ENCODE measurements around the gene PIEZO1.

DNA sequence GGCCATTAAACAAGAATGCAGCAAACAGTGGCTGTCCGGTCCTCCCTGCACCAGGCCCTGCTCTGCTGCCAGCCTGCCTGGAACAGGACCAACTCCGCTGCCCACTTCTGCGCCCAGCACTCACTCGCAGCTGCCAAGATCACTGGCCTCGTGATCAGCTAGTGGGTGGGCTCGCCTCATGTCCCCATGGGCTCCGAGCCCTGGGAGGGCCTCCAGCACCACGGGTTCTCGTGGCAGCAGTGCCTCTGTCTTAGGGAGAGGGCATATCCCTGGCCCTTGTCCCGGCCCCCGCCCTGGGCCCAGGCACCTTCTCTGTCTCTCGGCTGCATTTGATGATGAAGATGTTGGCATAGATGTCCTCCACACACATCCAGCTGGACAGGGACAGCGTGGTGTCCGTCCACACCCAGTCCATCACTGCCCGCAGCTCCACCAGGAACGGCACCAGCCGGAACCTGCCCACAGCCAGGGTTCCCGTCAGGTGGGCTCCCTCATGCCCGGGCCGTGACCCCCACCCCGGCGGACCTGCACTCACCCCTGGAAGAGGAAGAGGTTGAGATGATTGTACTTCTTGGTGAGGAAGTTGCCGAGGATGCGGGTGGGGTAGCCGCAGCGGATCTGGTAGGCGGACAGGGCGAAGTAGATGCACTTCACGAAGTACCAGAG lies 65.6 kb downstream of the PIEZO1 start:
- TF ChIP-seq, protein P1, sequence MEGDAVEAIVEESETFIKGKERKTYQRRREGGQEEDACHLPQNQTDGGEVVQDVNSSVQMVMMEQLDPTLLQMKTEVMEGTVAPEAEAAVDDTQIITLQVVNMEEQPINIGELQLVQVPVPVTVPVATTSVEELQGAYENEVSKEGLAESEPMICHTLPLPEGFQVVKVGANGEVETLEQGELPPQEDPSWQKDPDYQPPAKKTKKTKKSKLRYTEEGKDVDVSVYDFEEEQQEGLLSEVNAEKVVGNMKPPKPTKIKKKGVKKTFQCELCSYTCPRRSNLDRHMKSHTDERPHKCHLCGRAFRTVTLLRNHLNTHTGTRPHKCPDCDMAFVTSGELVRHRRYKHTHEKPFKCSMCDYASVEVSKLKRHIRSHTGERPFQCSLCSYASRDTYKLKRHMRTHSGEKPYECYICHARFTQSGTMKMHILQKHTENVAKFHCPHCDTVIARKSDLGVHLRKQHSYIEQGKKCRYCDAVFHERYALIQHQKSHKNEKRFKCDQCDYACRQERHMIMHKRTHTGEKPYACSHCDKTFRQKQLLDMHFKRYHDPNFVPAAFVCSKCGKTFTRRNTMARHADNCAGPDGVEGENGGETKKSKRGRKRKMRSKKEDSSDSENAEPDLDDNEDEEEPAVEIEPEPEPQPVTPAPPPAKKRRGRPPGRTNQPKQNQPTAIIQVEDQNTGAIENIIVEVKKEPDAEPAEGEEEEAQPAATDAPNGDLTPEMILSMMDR (IDR thresholded peaks at IDR 0.05; ENCODE audit: low read depth, low read length, poor library complexity, severe bottlenecking), result no peak
- TF ChIP-seq EZH2phosphoT487 (IDR thresholded peaks at IDR 0.05; ENCODE audit: borderline replicate concordance, low read length), result no peak

All from DOHH2 (cell line).